Lung (tissue), 12 donors: ENCODE results near the gene ARL5A. TPM values are rescaled to one million over a fixed set of nuclear protein-coding genes. Genes with fewer than 3 reads are reported as not detected.

Experiments used
- ATAC-seq: fragments of 200-7000 bp; cut with Tn5 transposase; one replicate; pipeline ENCODE4 v1.9.1; 2020; ENCODE audit warnings: moderate number of reproducible peaks; ENCODE audit not compliant: insufficient read depth, low FRiP score
- DNase-seq, 3 donors: peaks; one replicate each; pipeline ENCODE4 v3.0.0-alpha.2; 2013 to 2017
- H3K27ac ChIP-seq, 2 donors: one replicate each; pipeline ENCODE4 v1.5.1; 2013; ENCODE audit warnings: mild to moderate bottlenecking in 2 of 2, moderate library complexity in 2 of 2, control low read depth in 1 of 2, inconsistent platforms in 1 of 2, low read depth in 1 of 2, low read length in 1 of 2
- H3K27me3 ChIP-seq, 3 donors: one replicate each; pipeline ENCODE4 v1.5.1; 2013; ENCODE audit warnings: low read length in 2 of 3; ENCODE audit not compliant: control insufficient read depth in 3 of 3, insufficient read depth in 3 of 3
- H3K36me3 ChIP-seq, 4 donors: one replicate each; pipeline ENCODE4 v1.5.1; 2013; ENCODE audit warnings: low read length in 4 of 4, mild to moderate bottlenecking in 1 of 4, moderate library complexity in 1 of 4; ENCODE audit not compliant: control insufficient read depth in 4 of 4, insufficient read depth in 4 of 4
- H3K4me1 ChIP-seq, 5 donors: one replicate each; pipeline ENCODE4 v1.5.1; 2013; ENCODE audit warnings: low read length in 5 of 5, mild to moderate bottlenecking in 2 of 5, moderate library complexity in 1 of 5; ENCODE audit not compliant: control insufficient read depth in 5 of 5, insufficient read depth in 5 of 5
- H3K4me3 ChIP-seq: one replicate; pipeline ENCODE4 v1.5.1; 2013; ENCODE audit warnings: mild to moderate bottlenecking, control low read depth, moderate library complexity
- H3K9ac ChIP-seq, 2 donors: one replicate each; pipeline ENCODE4 v1.5.1; 2013; ENCODE audit warnings: low read length in 2 of 2, control low read depth in 1 of 2; ENCODE audit not compliant: insufficient read depth in 1 of 2
- H3K9me3 ChIP-seq, 4 donors: one replicate each; pipeline ENCODE4 v1.5.1; 2013; ENCODE audit warnings: low read length in 3 of 4, mild to moderate bottlenecking in 1 of 4, moderate library complexity in 1 of 4; ENCODE audit not compliant: control insufficient read depth in 4 of 4, insufficient read depth in 3 of 4
- WGBS, 2 donors: extraction: QIAGEN DNeasy Blood & Tissue Kit; methylation state at CpG; one replicate each; pipeline ENCODE4 v1.1.7; 2013; 5-methylcytosine and 5-hydroxymethylcytosine counted together
- polyA plus RNA-seq, 2 donors: library from polyadenylated mRNA; stranded (reverse); fragments of 200-250 nt; gene quantifications; one replicate each; pipeline ENCODE4 v1.2.1, GENCODE V29; 2013
- total RNA-seq, 2 donors: library from RNA; depleted of rRNA in 1 of 2; stranded (reverse); fragments of >200 nt in 1 of 2; gene quantifications; one replicate each; pipeline ENCODE4 v1.2.1, GENCODE V29; 2014 to 2021
- TF ChIP-seq, protein P1 (sequence below): IDR thresholded peaks from 2 replicates; pipeline ENCODE4 v1.5.1; 2012; ENCODE audit warnings: mild to moderate bottlenecking; ENCODE audit errors: control extremely low read depth, extremely low read depth
- donor health status: control.
- donor health status: control.
- donor health status: Bipolar disorder and iron deficiency.
- donor health status: healthy.
- donor health status: DM: yes; HTN: yes; CAD: no.

Gene ARL5A
- total and polyA plus RNA-seq, 4 donors: 11.3 to 107 (median 34.0) TPM

DNA sequence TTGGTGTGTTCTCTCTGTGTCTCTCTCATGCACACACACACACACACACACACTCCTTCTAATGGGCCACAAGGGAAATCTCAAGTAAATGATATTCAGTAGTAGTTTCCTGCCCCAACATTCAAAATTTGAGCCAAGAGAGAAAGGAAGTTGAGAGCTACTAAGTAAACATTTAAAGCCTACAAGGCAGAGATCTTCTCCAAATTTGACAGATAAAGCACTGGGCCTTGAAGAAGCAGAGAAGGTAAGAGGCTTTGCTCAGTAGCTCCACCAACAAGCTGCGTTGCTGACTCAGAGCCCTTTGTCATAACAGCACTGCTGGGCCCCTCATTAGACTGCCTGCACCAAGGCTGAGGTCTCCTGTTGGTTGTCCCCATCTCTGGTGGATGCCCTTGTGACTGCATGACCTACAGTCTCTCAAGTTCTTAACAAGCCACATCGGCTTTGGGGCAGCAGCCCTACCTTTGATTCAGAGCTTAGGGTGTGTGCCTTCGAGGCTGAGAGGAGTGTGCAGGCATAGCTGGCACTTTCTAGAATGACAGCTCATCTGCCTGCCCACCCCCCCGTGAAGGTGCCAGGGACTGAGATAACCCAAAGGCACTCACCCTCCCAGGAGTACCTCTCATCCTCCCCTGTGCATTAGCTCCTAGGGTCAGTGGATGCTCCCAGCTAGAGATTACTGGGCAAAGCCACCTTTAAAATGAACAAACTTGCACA is 61.6 kb downstream of the ARL5A start:
- no peaks in the 10 kb centered on the region for H3K27me3 ChIP-seq
- peak in 2 of 3 donors; percentile 50 to 66 for DNase-seq
- peaks cover 0 to 28% (median 12%) of the 10 kb centered on the region in 5 donors for H3K4me1 ChIP-seq
- no peak overlapping the region for H3K4me3 ChIP-seq
- TF ChIP-seq, protein P1, sequence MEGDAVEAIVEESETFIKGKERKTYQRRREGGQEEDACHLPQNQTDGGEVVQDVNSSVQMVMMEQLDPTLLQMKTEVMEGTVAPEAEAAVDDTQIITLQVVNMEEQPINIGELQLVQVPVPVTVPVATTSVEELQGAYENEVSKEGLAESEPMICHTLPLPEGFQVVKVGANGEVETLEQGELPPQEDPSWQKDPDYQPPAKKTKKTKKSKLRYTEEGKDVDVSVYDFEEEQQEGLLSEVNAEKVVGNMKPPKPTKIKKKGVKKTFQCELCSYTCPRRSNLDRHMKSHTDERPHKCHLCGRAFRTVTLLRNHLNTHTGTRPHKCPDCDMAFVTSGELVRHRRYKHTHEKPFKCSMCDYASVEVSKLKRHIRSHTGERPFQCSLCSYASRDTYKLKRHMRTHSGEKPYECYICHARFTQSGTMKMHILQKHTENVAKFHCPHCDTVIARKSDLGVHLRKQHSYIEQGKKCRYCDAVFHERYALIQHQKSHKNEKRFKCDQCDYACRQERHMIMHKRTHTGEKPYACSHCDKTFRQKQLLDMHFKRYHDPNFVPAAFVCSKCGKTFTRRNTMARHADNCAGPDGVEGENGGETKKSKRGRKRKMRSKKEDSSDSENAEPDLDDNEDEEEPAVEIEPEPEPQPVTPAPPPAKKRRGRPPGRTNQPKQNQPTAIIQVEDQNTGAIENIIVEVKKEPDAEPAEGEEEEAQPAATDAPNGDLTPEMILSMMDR: no peak
- H3K9ac ChIP-seq: no peak overlapping the region
- no peak for ATAC-seq
- WGBS, 2 donors: 78 to 84% methylated on average over 4 of the region's 4 CpGs
- peaks cover 0 to 2% (median 0%) of the 10 kb centered on the region in 4 donors for H3K36me3 ChIP-seq
- H3K27ac ChIP-seq: no peak overlapping the region
- H3K9me3 ChIP-seq: no peaks in the 10 kb centered on the region

DNA sequence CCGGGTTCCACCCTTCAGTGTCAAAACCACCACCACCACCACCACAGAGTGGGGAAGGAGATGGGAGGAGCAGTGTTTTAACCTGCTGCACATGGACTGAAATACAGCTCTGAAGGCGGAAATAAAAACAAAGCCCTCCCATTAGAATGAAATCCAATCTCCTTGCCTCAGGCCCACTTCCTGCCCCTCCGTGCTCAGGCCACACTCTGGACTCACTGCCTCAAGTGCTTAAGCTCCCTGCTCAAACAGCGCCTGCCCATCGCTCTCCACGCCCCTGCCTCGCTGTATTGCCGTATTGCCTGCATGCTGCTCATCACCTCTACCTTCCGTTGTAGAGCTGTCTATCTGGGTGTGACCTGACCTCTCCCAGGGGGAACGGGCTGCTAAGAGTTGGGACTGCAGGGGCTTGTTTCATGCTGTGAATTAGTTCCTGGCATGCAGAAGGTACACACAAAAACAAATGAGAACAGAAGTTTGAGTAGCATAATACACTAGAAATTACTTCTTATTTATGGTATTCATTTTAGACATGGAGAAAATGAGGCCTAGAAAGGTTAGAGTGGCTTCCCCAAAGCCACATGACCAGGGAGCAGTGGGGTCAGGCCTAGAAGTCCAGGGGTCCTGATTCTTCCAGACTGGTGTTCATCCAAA is 62.3 kb downstream of the ARL5A start:
- Histone ChIP-seq H3K27me3 (no peaks in the 10 kb centered on the region), H3K4me1 (peaks cover 0 to 22% (median 7%) of the 10 kb centered on the region in 5 donors), H3K27ac (no peak overlapping the region), H3K4me3 (no peak overlapping the region), H3K9me3 (no peaks in the 10 kb centered on the region), H3K36me3 (no peaks in the 10 kb centered on the region), H3K9ac (no peak overlapping the region)
- 79 to 85% methylated on average over 10 of the region's 10 CpGs for WGBS, 2 donors
- TF ChIP-seq, protein P1: no peak
- no peak for ATAC-seq
- DNase-seq: peak in 1 of 3 donors; percentile 38

DNA sequence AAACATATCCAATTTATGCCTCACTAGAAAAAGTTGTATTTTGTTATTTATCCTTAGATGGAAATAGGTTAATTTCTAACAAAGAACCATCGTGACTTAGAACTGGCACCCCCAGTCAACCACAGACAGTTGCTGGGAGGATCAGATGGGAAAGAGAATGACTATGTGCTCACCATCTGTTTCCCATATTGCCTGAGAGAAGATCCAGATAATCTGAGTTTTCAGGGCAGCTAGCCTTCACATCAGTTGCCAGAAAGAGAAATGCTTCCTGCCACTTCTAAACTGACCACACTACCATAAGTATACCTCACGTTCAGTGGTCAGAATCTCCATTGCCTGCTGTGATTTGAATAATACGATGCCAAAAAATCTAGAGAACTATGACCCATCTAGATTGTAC is 65.5 kb downstream of the ARL5A start:
- Histone ChIP-seq H3K27ac (no peak overlapping the region), H3K4me3 (no peak overlapping the region), H3K9ac (no peak overlapping the region), H3K9me3 (no peaks in the 10 kb centered on the region), H3K4me1 (peaks cover 0 to 22% (median 7%) of the 10 kb centered on the region in 5 donors), H3K36me3 (no peaks in the 10 kb centered on the region), H3K27me3 (no peaks in the 10 kb centered on the region)
- no peak for DNase-seq
- no peak for ATAC-seq
- TF ChIP-seq, protein P1: no peak
- WGBS, 2 donors: 43 to 47% methylated on average over 3 of the region's 3 CpGs
